Stromal cell of bone marrow (primary cell): ENCODE data around the gene MAPK1.
A peak's percentile ranks its signal among the peaks of the same experiment; 100 is the strongest.
"Not testable (repeated sequence)": the region's sequence is repeated elsewhere in the genome, so short reads cannot be mapped to it uniquely, and the experiment has no call there.

Source experiments
- DNase-seq: peaks from one replicate; pipeline ENCODE4 v3.0.0-alpha.2; 2012; ENCODE audit warnings: low read depth

MAPK1 gene

DNA sequence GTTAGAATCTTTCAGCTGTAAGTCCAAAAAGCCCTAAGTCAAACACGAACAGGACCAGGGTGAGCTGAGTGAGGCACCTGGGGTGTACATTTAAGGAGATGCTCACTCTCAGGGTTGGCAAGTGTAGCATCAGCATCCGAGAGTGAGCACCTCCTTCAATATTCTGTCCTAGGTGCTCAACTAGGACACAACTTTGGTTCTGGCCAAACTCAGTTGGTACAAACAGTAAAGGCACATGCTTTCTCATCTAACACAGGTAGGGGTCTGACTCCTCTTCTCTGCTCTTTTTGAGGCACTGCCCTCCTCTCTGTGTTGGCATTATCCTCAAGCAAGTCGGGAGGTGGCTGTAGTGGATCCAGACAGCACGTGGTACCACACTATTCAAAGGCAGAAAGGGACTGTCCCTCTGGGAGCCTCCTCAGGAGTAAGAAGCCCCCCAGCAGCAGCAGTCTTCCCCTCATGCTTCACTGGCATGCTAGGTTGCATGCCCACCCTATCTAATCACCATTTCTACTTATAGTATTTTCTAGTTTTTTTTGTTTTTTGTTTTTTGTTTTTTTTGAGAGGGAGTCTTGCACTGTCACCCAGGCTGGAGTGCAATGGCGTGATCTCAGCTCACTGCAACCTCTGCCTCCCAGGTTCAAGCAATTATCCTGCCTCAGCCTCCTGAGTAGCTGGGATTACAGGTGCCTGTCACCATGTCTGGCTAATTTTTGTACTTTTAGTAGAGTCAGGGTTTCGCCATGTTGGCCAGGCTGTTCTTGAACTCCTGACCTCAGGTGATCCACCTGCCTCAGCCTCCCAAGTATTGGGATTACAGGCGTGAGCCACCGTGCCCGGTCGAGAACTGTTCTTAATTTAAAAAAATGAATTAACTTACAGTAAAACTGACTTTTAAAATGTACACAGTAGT lies 14.7 kb upstream of the MAPK1 start:
- no peak for DNase-seq

DNA sequence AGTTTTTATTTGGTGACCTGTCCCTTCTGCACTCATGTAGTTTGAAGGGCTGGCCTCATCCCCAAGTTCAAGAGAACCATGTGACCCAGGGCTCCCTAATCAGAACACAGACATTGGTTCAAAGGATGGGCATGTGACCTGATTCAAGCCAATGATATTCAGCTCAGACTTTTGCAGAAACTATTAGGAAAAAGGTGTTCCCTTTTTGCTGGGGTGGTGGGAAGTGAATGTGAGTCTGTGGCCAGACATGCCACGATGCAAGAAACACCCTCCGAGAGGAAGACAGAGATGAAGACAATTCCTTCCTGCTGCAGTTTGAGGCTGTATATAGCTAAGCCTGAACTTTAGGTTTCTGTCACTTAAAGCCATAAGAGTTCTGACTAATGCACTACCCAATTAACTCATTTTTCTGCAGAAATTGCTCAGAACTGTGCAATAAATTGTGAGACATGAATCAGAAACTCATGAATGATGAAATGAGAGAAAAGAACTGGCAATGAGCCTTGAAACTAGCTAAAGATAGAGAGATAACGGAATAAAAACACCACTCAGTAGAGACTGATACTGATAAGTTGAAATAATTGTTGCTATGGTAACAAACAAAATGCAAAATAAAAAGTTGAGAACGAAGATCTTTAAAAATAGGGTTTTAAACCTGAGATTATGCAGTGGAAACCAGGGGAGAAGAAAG lies 9.2 kb upstream of the MAPK1 start:
- peak; percentile 72 for DNase-seq

DNA sequence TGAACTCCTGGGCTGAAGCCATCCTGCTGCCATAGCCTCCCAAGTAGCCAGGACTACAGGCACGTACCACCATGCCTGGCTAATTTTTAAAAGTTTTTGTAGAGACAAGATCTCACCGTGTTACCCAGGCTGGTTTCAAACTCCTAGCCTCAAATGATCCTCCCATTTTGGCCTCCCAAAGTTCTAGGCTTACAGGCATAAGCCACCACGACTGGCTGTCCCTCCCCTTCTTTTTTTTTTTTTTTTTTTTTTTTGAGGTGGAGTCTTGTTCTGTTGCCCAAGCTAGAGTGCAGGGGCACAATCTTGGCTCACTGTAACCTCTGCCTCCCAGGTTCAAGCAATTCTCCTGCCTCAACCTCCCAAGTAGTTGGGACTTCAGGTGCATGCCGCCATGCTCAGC lies 7.5 kb upstream of the MAPK1 start:
- DNase-seq, result not testable (repeated sequence)

DNA sequence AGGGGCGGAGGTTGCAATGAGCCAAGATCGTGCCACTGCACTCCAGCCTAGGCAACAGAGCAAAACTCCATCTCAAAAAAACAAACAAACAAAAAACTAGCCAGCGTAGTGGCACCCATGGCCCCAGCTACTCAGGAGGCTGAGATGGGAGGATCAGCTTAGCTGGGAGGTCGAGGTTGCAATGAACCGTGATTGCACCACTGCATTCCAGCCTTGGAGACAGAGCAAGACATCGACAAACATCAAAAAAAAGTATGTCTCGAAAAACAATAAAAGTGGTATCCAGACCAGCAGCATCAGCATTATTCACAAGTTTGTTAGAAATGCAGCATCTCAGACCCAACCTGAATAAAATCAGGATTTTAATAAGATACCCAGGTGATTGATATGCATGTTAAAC lies 6.2 kb upstream of the MAPK1 start:
- DNase-seq, result no peak

- not testable (repeated sequence) for DNase-seq
Measured at GRCh38 chr22:21872741-21873140, 5.3 kb upstream of the MAPK1 start.

DNA sequence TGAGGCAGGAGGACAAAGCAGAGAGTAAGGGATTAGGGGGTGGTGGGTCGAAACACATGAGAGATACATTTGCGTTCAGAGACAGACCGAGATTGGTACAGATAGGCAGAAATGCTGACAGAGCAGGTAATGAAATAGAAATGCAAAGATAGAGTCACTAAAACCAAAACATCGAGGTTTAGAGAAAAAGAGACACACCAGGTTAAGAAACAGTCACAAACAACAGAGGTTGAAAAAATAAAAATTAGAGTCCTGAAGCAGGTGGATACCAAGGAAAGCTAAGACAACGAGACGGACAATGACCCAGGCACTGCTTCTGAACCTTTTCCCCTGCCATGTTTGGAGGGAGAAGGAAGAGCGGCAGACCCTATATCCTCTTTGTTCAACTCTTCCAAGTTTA lies 1.2 kb upstream of the MAPK1 start:
- DNase-seq, result no peak

DNA sequence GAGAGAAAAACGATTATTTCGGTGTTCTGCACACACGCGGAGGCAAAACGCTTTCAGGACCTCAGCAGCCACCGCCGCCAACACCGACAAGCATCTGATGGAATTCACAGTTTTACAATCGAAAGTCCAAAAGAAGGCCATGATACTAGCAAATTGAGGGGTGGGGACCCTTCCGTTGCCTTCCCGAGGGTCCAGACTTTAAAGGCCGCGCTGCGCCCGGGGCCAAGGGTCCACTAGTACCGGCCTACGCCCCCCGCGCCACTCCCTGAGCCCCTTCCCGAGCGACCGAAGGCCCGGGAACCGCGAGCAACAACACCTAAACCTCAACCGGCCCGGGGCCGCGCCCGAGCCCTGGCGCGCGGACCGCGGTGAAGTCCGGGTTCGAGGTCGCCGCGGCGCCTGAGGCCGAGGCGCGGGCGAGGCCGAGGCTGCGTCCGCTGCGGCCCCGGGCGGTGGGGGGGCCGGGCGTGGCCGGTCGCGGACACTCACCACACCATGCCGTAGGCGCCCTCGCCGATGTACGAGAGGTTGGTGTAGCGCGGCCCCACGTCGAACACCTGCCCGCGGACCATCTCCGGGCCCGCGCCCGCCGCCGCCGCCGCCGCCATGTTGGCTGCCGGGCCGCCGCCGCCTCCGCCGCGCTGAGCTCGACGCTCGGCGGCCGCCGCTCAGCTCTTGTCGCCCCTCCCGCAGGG lies 465 bp downstream of the MAPK1 start:
- no peak for DNase-seq

GRCh38 chr22:21865041-21865440 lies 2.4 kb downstream of the MAPK1 start:
- peak; percentile 87 for DNase-seq

DNA sequence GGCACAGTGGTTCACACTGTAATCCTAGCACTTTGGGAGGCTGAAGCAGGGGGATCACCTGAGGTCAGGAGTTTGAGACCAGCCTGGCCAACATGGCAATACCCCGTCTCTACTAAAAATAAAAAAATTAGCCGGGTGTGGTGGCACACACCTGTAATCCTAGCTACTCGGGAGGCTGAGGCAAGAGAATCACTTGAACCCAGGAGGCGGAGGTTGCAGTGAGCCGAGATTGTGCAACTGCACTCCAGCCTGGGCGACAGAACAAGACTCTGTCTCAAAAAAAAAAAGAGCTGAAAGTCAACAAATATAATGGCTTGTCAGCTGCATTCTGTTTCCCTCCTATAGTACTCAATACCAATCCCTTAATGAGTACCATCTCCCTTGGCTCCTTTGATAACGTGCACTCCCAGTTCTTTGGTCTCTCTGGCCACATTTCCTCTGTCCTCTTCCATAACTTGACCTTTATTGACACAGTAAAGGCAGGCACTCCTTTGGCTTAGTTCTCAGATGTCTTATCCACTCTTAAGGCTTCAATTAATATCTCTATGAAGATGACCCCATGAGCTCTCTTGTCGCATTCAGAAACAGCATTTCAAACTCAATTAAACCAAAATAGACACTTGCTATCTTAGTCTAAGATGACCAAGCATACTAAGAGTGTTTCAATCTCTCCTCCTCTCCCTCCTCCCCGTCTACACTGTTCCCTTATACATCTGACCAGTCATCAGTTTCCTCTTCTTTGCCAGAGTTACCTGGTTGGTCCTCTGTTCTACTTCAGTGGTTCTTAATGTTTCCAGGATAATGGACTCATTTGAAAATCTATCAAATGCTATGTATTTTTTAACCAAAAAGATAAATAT lies 4.8 kb downstream of the MAPK1 start:
- DNase-seq, result no peak

GRCh38 chr22:21861851-21862250 lies 5.6 kb downstream of the MAPK1 start:
- no peak for DNase-seq

DNA sequence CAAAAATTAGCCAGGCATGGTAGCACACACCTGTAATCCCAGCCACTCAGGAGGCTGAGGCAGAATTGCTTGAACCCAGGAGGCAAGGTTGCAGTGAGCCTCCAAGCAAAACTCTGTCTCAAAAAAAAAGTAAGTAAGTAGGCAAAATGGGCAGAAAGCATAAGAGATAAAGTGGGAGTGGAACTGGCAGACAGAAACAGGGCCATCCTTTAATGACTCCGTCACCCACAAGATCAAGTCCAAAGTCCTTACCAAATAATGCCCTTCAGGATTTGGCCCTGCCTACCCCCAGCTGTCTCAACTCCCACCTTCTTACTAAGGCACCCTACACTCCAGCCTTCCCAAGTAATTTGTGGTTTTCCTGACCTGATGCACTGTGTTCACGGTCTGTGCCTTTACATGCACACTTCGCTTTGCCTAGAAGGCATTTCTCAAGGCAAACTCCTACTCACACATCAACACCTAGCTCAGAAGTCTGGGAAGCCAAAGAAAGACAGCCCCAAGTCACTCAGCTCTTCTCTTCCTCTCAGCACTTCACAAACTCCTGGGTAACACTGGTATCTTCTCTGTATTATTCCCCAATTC lies 6.1 kb downstream of the MAPK1 start:
- DNase-seq, result no peak

- no peak for DNase-seq
Measured at GRCh38 chr22:21860491-21861039, 6.9 kb downstream of the MAPK1 start.

- no peak for DNase-seq
Measured at GRCh38 chr22:21858025-21858764, 9.2 kb downstream of the MAPK1 start.

DNA sequence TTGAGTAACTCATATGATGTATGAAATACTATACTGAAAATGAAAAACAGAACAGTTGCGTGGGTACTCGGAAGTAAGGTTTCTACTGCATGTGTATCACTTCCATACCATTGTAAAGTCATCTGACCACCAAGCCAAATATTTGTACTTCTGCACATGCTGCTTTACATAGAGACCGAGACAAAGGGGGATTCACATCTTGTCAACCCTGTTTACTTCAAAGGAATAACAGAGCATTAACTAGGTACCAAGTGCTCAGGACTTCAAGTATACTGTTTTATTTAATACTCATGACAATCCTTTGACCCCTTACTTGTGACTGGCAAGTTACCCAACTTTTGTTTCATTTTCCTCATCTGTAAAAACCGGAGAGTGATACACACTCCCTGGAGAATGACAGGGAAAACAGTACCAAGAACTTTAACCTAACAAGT lies 9.9 kb downstream of the MAPK1 start:
- no peak for DNase-seq

DNA sequence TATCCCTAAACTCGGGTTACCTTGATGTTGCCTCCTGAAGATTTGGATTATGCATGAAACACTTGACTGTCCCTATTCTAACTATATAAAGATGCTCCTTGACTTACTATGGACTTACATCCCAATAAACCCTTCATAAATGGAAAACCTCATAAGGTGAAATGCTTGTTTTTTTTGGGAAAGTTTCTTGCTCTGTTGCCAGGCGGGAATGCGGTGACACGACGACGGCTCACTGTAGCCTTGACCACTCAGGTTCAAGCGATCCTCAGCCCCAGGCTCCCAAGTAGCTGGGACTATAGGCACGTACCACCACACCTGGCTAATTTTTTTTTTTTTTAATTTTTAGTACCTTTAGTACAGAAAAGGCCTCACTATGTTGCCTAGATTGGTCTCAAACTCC lies 10.6 kb downstream of the MAPK1 start:
- no peak for DNase-seq

DNA sequence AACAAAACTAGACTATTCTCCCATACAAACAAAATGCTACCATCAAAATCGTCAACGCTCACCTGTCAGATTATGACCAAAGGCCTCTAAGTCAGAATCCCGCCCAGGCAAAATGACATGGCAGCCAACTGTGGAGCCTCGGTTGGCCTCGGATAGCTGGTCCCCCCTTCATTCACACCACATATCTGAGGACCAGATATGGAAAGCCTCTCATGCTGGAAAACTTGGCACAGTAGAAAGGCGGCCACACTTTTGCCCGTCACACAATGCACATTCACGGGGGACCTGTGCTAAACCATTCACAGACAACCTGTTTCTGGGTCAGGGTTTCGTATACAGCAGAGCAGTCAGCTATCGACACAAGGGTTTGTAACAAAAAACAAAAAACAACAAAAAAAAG lies 11.2 kb downstream of the MAPK1 start:
- DNase-seq, result no peak

DNA sequence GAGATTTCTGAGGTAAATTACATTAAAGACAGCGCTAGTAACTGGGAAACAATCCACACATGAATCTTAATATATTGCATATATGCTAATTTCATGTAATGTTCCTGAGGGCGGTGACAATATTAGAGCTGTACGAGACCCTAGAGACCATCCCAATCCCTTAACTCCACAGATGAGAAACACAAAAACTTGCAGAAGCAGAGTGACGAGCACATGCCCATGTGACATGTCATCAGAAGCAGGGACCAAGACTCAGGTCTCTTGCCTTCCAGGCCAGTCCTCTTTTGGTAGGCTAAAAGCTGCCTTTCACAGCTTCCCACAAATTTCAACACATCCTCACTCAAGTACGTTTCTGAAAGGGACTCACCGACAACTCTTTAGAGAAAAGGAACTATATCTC lies 11.8 kb downstream of the MAPK1 start:
- DNase-seq, result no peak

GRCh38 chr22:21850660-21851059 lies 16.8 kb downstream of the MAPK1 start:
- DNase-seq, result no peak

GRCh38 chr22:21849489-21849888 lies 18.0 kb downstream of the MAPK1 start:
- DNase-seq, result no peak

GRCh38 chr22:21848057-21848456 lies 19.4 kb downstream of the MAPK1 start:
- not testable (repeated sequence) for DNase-seq
